ENCODE data around the gene NOXA1.

Gene NOXA1

DNA sequence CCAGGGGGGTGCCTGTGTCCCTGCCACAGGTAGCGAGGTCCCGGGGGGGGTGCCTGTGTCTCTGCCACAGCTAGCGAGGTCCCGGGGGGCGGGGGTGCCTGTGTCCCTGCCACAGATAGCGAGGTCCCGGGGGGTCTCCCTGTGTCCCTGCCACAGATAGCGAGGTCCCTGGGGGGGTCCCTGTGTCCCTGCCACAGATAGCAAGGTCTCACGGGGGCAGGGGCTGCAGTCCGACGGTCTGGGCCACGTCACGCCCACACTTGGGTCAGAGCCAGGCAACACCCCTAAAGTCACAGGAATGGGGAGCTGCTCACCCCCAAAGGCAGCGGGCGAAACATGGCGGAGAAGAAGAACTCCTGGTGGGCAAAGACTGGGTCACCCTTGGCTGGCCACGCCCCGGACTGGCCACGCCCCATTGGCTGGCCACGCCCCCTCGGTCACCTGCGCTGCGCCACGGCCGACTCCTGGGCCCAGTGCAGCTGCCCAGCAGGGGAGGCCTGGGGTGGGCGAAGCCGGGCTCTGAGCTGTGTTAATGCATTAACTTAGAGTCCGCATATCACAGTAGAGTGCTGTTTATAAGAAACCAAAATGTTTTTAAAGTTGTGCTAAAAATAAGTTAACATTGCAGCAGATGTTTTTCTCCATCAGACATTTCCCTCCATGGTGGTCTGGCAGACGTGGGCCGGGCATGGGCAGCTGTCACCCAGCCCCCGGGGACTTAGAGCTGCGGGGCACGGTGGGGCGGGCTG is 7.0 kb downstream of the NOXA1 start:
- H4K91ac ChIP-seq (ENCODE audit: low read length), result no peak overlapping the region
- H3K4ac ChIP-seq (ENCODE audit: low read depth in 1 of 2, low read length in 2 of 2), result no peak overlapping the region
- H3K4me2 ChIP-seq (ENCODE audit: low read length, poor library complexity, severe bottlenecking), result no peak overlapping the region
- H2AFZ ChIP-seq (ENCODE audit: low read depth, low read length), result no peak overlapping the region
- no peak overlapping the region for H3K9ac ChIP-seq (ENCODE audit: low read length)
- H2AK5ac ChIP-seq (ENCODE audit: low read length, severe bottlenecking), result no peak overlapping the region
- 77% methylated on average over 31 of the region's 34 CpGs for WGBS
- H2BK5ac ChIP-seq (ENCODE audit: low read depth, low read length, poor library complexity, severe bottlenecking), result no peak overlapping the region
- H3K36me3 ChIP-seq (ENCODE audit: control insufficient read depth in 1 of 2, insufficient read depth in 2 of 2, low read depth in 1 of 2, low read length in 2 of 2), result no peaks in the 10 kb centered on the region
- H4K8ac ChIP-seq (ENCODE audit: low read length), result no peak overlapping the region
- H3K27me3 ChIP-seq (ENCODE audit: control insufficient read depth in 1 of 2, insufficient read depth in 1 of 2, low read length in 2 of 2), result peaks cover 0 to 3% of the 10 kb centered on the region in 2 experiments
- no peak overlapping the region for H3K4me3 ChIP-seq (ENCODE audit: insufficient read depth in 1 of 2, low read depth in 1 of 2, low read length in 2 of 2)
- peaks cover 25% of the 10 kb centered on the region for H3K4me1 ChIP-seq (ENCODE audit: control insufficient read depth, insufficient read depth, low read depth, low read length)
- no peaks in the 10 kb centered on the region for H3K9me3 ChIP-seq (ENCODE audit: control insufficient read depth, low read length)
- no peak overlapping the region for H3K14ac ChIP-seq (ENCODE audit: low read length in 2 of 2)
- no peak overlapping the region for H3K27ac ChIP-seq (ENCODE audit: low read length, poor library complexity, severe bottlenecking)
- no peak overlapping the region for H2BK15ac ChIP-seq (ENCODE audit: low read depth, poor library complexity, severe bottlenecking)
- no peak overlapping the region for H3K18ac ChIP-seq (ENCODE audit: low read depth in 1 of 2, low read length in 2 of 2)
- H3K23ac ChIP-seq (ENCODE audit: low read length in 2 of 2), result no peak overlapping the region
- H2BK120ac ChIP-seq (ENCODE audit: low read depth, low read length), result no peak overlapping the region
- no peaks in the 10 kb centered on the region for H3K79me1 ChIP-seq (replicated peaks; ENCODE audit: low read length, poor library complexity, severe bottlenecking)
- DNase-seq, result no peak
- no peak overlapping the region for H2BK12ac ChIP-seq (ENCODE audit: low read length in 2 of 2)

GRCh38 chr9:137430723-137431415 is 7.7 kb downstream of the NOXA1 start:
- Histone ChIP-seq H2BK12ac (ENCODE audit: low read length in 2 of 2) (no peak overlapping the region), H2BK120ac (ENCODE audit: low read depth, low read length) (no peak overlapping the region), H3K4me1 (ENCODE audit: control insufficient read depth, insufficient read depth, low read depth, low read length) (peaks cover 32% of the 10 kb centered on the region), H2AK5ac (ENCODE audit: low read length, severe bottlenecking) (no peak overlapping the region), H2AFZ (ENCODE audit: low read depth, low read length) (no peak overlapping the region), H3K4me3 (ENCODE audit: insufficient read depth in 1 of 2, low read depth in 1 of 2, low read length in 2 of 2) (no peak overlapping the region), H3K79me1 (replicated peaks; ENCODE audit: low read length, poor library complexity, severe bottlenecking) (no peaks in the 10 kb centered on the region), H3K4ac (ENCODE audit: low read depth in 1 of 2, low read length in 2 of 2) (no peak overlapping the region), H3K14ac (ENCODE audit: low read length in 2 of 2) (no peak overlapping the region), H3K23ac (ENCODE audit: low read length in 2 of 2) (no peak overlapping the region), H3K27ac (ENCODE audit: low read length, poor library complexity, severe bottlenecking) (no peak overlapping the region), H3K27me3 (ENCODE audit: control insufficient read depth in 1 of 2, insufficient read depth in 1 of 2, low read length in 2 of 2) (peaks cover 0 to 3% of the 10 kb centered on the region in 2 experiments), H3K9ac (ENCODE audit: low read length) (no peak overlapping the region), H3K18ac (ENCODE audit: low read depth in 1 of 2, low read length in 2 of 2) (peak overlapping the region in 1 of 2 experiments; percentile 30), H3K9me3 (ENCODE audit: control insufficient read depth, low read length) (no peaks in the 10 kb centered on the region), H4K91ac (ENCODE audit: low read length) (no peak overlapping the region), H3K4me2 (ENCODE audit: low read length, poor library complexity, severe bottlenecking) (no peak overlapping the region), H3K36me3 (ENCODE audit: control insufficient read depth in 1 of 2, insufficient read depth in 2 of 2, low read depth in 1 of 2, low read length in 2 of 2) (no peaks in the 10 kb centered on the region), H4K8ac (ENCODE audit: low read length) (no peak overlapping the region), H2BK5ac (ENCODE audit: low read depth, low read length, poor library complexity, severe bottlenecking) (no peak overlapping the region), H2BK15ac (ENCODE audit: low read depth, poor library complexity, severe bottlenecking) (no peak overlapping the region)
- DNase-seq, result no peak
- 82% methylated on average over 24 of the region's 27 CpGs for WGBS

- Histone ChIP-seq H3K27me3 (ENCODE audit: control insufficient read depth in 1 of 2, insufficient read depth in 1 of 2, low read length in 2 of 2) (peaks cover 0 to 3% of the 10 kb centered on the region in 2 experiments), H3K27ac (ENCODE audit: low read length, poor library complexity, severe bottlenecking) (no peak overlapping the region), H3K14ac (ENCODE audit: low read length in 2 of 2) (no peak overlapping the region), H3K36me3 (ENCODE audit: control insufficient read depth in 1 of 2, insufficient read depth in 2 of 2, low read depth in 1 of 2, low read length in 2 of 2) (no peaks in the 10 kb centered on the region), H2AK5ac (ENCODE audit: low read length, severe bottlenecking) (no peak overlapping the region), H3K4me1 (ENCODE audit: control insufficient read depth, insufficient read depth, low read depth, low read length) (peaks cover 38% of the 10 kb centered on the region), H3K9me3 (ENCODE audit: control insufficient read depth, low read length) (no peaks in the 10 kb centered on the region), H3K18ac (ENCODE audit: low read depth in 1 of 2, low read length in 2 of 2) (no peak overlapping the region), H3K79me1 (replicated peaks; ENCODE audit: low read length, poor library complexity, severe bottlenecking) (no peaks in the 10 kb centered on the region), H2BK12ac (ENCODE audit: low read length in 2 of 2) (no peak overlapping the region), H3K23ac (ENCODE audit: low read length in 2 of 2) (no peak overlapping the region), H3K4me3 (ENCODE audit: insufficient read depth in 1 of 2, low read depth in 1 of 2, low read length in 2 of 2) (no peak overlapping the region), H2BK120ac (ENCODE audit: low read depth, low read length) (no peak overlapping the region), H2AFZ (ENCODE audit: low read depth, low read length) (no peak overlapping the region), H2BK5ac (ENCODE audit: low read depth, low read length, poor library complexity, severe bottlenecking) (no peak overlapping the region), H4K91ac (ENCODE audit: low read length) (no peak overlapping the region), H4K8ac (ENCODE audit: low read length) (no peak overlapping the region), H2BK15ac (ENCODE audit: low read depth, poor library complexity, severe bottlenecking) (no peak overlapping the region), H3K4ac (ENCODE audit: low read depth in 1 of 2, low read length in 2 of 2) (no peak overlapping the region), H3K4me2 (ENCODE audit: low read length, poor library complexity, severe bottlenecking) (no peak overlapping the region), H3K9ac (ENCODE audit: low read length) (no peak overlapping the region)
- 82% methylated on average over 18 of the region's 21 CpGs for WGBS
- DNase-seq, result no peak
Measured at GRCh38 chr9:137431416-137431931, 8.3 kb downstream of the NOXA1 start.

- no peak overlapping the region for H2AFZ ChIP-seq (ENCODE audit: low read depth, low read length)
- H4K91ac ChIP-seq (ENCODE audit: low read length), result no peak overlapping the region
- H3K9ac ChIP-seq (ENCODE audit: low read length), result no peak overlapping the region
- H3K36me3 ChIP-seq (ENCODE audit: control insufficient read depth in 1 of 2, insufficient read depth in 2 of 2, low read depth in 1 of 2, low read length in 2 of 2), result no peaks in the 10 kb centered on the region
- no peaks in the 10 kb centered on the region for H3K9me3 ChIP-seq (ENCODE audit: control insufficient read depth, low read length)
- no peak overlapping the region for H3K4me2 ChIP-seq (ENCODE audit: low read length, poor library complexity, severe bottlenecking)
- H3K27ac ChIP-seq (ENCODE audit: low read length, poor library complexity, severe bottlenecking), result no peak overlapping the region
- H3K4me3 ChIP-seq (ENCODE audit: insufficient read depth in 1 of 2, low read depth in 1 of 2, low read length in 2 of 2), result no peak overlapping the region
- no peak for DNase-seq
- no peak overlapping the region for H3K14ac ChIP-seq (ENCODE audit: low read length in 2 of 2)
- H3K4me1 ChIP-seq (ENCODE audit: control insufficient read depth, insufficient read depth, low read depth, low read length), result peaks cover 48% of the 10 kb centered on the region
- whole genome bisulfite sequencing, result 93% methylated on average over 16 of the region's 20 CpGs
- H2BK15ac ChIP-seq (ENCODE audit: low read depth, poor library complexity, severe bottlenecking), result no peak overlapping the region
- H3K18ac ChIP-seq (ENCODE audit: low read depth in 1 of 2, low read length in 2 of 2), result no peak overlapping the region
- no peak overlapping the region for H2BK120ac ChIP-seq (ENCODE audit: low read depth, low read length)
- H2AK5ac ChIP-seq (ENCODE audit: low read length, severe bottlenecking), result no peak overlapping the region
- H3K79me1 ChIP-seq (replicated peaks; ENCODE audit: low read length, poor library complexity, severe bottlenecking), result no peaks in the 10 kb centered on the region
- no peak overlapping the region for H4K8ac ChIP-seq (ENCODE audit: low read length)
- no peak overlapping the region for H2BK5ac ChIP-seq (ENCODE audit: low read depth, low read length, poor library complexity, severe bottlenecking)
- no peak overlapping the region for H2BK12ac ChIP-seq (ENCODE audit: low read length in 2 of 2)
- H3K23ac ChIP-seq (ENCODE audit: low read length in 2 of 2), result no peak overlapping the region
- peaks cover 3 to 11% of the 10 kb centered on the region in 2 experiments for H3K27me3 ChIP-seq (ENCODE audit: control insufficient read depth in 1 of 2, insufficient read depth in 1 of 2, low read length in 2 of 2)
- H3K4ac ChIP-seq (ENCODE audit: low read depth in 1 of 2, low read length in 2 of 2), result no peak overlapping the region
Measured at GRCh38 chr9:137432687-137433348, 9.6 kb downstream of the NOXA1 start.
